ENCODE measurements around the gene DYDC2. TPM values are rescaled to one million over a fixed set of nuclear protein-coding genes. Genes with fewer than 3 reads are reported as not detected.

DYDC2 gene
- total RNA-seq, 1 experiment from 2014 or later: not detected

GRCh38 chr10:80315391-80315790, 41.2 kb upstream of the DYDC2 start:
- no TSS peak for BruUV-seq (replicated peaks)
- DNase-seq (ENCODE audit: low read depth, low spot score) (no peak), ATAC-seq (no peak)
- Histone ChIP-seq H3K36me3 (ENCODE audit: control insufficient read depth, insufficient read depth, low read length) (no peaks in the 10 kb centered on the region), H3K4me3 (ENCODE audit: low read depth in 2 of 2, low read length in 2 of 2) (no peak overlapping the region), H3K27ac (ENCODE audit: low read length) (no peak overlapping the region), H3K9me3 (ENCODE audit: control insufficient read depth, insufficient read depth, low read depth, low read length) (peaks cover 4% of the 10 kb centered on the region; the same call in 1 of the 2 replicates), H3K27me3 (ENCODE audit: control insufficient read depth, insufficient read depth, low read length) (no peaks in the 10 kb centered on the region), H3K4me1 (ENCODE audit: control insufficient read depth, insufficient read depth, low read length) (no peaks in the 10 kb centered on the region)
- TF ChIP-seq TCF7L2 (IDR thresholded peaks at IDR 0.05; ENCODE audit: low read depth, low read length) (no peak), SIN3A (IDR thresholded peaks at IDR 0.05; ENCODE audit: borderline replicate concordance, insufficient read depth, low read depth, low read length) (no peak), POLR2AphosphoS5 (IDR thresholded peaks at IDR 0.05; ENCODE audit: low read depth, low read length) (no peak)
- TF ChIP-seq, protein P1, sequence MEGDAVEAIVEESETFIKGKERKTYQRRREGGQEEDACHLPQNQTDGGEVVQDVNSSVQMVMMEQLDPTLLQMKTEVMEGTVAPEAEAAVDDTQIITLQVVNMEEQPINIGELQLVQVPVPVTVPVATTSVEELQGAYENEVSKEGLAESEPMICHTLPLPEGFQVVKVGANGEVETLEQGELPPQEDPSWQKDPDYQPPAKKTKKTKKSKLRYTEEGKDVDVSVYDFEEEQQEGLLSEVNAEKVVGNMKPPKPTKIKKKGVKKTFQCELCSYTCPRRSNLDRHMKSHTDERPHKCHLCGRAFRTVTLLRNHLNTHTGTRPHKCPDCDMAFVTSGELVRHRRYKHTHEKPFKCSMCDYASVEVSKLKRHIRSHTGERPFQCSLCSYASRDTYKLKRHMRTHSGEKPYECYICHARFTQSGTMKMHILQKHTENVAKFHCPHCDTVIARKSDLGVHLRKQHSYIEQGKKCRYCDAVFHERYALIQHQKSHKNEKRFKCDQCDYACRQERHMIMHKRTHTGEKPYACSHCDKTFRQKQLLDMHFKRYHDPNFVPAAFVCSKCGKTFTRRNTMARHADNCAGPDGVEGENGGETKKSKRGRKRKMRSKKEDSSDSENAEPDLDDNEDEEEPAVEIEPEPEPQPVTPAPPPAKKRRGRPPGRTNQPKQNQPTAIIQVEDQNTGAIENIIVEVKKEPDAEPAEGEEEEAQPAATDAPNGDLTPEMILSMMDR (IDR thresholded peaks at IDR 0.05): no peak
- TF ChIP-seq, protein P2, sequence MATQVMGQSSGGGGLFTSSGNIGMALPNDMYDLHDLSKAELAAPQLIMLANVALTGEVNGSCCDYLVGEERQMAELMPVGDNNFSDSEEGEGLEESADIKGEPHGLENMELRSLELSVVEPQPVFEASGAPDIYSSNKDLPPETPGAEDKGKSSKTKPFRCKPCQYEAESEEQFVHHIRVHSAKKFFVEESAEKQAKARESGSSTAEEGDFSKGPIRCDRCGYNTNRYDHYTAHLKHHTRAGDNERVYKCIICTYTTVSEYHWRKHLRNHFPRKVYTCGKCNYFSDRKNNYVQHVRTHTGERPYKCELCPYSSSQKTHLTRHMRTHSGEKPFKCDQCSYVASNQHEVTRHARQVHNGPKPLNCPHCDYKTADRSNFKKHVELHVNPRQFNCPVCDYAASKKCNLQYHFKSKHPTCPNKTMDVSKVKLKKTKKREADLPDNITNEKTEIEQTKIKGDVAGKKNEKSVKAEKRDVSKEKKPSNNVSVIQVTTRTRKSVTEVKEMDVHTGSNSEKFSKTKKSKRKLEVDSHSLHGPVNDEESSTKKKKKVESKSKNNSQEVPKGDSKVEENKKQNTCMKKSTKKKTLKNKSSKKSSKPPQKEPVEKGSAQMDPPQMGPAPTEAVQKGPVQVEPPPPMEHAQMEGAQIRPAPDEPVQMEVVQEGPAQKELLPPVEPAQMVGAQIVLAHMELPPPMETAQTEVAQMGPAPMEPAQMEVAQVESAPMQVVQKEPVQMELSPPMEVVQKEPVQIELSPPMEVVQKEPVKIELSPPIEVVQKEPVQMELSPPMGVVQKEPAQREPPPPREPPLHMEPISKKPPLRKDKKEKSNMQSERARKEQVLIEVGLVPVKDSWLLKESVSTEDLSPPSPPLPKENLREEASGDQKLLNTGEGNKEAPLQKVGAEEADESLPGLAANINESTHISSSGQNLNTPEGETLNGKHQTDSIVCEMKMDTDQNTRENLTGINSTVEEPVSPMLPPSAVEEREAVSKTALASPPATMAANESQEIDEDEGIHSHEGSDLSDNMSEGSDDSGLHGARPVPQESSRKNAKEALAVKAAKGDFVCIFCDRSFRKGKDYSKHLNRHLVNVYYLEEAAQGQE (IDR thresholded peaks at IDR 0.05; ENCODE audit: insufficient read depth in 1 of 2, low read depth in 2 of 2, low read length in 1 of 2): no peak
- ChIA-PET POLR2A (no interaction called here), CTCF (no interaction called here)
- in situ Hi-C loops (cut with HindIII; ENCODE audit: low pct_unique_long_range_greater_than_20kb, low sequenced_read_pairs): no loop called here
- intact Hi-C loops (cut with micrococcal nuclease; ENCODE audit: unreplicated experiment): no loop called here

- Histone ChIP-seq H3K4me1 (ENCODE audit: control insufficient read depth, insufficient read depth, low read length) (no peaks in the 10 kb centered on the region), H3K36me3 (ENCODE audit: control insufficient read depth, insufficient read depth, low read length) (no peaks in the 10 kb centered on the region), H3K4me3 (ENCODE audit: low read depth in 2 of 2, low read length in 2 of 2) (no peak overlapping the region), H3K9me3 (ENCODE audit: control insufficient read depth, insufficient read depth, low read depth, low read length) (no peaks in the 10 kb centered on the region), H3K27ac (ENCODE audit: low read length) (no peak overlapping the region), H3K27me3 (ENCODE audit: control insufficient read depth, insufficient read depth, low read length) (peaks cover 5% of the 10 kb centered on the region; the same call in 1 of the 2 replicates)
- BruUV-seq (replicated peaks): no TSS peak
- intact Hi-C loops (cut with micrococcal nuclease; ENCODE audit: unreplicated experiment) (no loop called here), in situ Hi-C loops (cut with HindIII; ENCODE audit: low pct_unique_long_range_greater_than_20kb, low sequenced_read_pairs) (no loop called here)
- DNase-seq (ENCODE audit: low read depth, low spot score) (no peak), ATAC-seq (no peak)
- TF ChIP-seq, protein P1 (IDR thresholded peaks at IDR 0.05): no peak
- TF ChIP-seq POLR2AphosphoS5 (IDR thresholded peaks at IDR 0.05; ENCODE audit: low read depth, low read length) (no peak), TCF7L2 (IDR thresholded peaks at IDR 0.05; ENCODE audit: low read depth, low read length) (no peak), SIN3A (IDR thresholded peaks at IDR 0.05; ENCODE audit: borderline replicate concordance, insufficient read depth, low read depth, low read length) (no peak)
- ChIA-PET CTCF (no interaction called here), POLR2A (no interaction called here)
Observed at GRCh38 chr10:80318742-80319141, 37.8 kb upstream of the DYDC2 start.
